Vagina (tissue), 2 donors: ENCODE measurements around the gene CRYGA.

Source experiments
- CTCF ChIP-seq, 3 experiments: fragments of 450-650 bp in 2 of 3; fragments of 200-600 bp in 1 of 3; sonication (generic) in 1 of 3; IDR thresholded peaks; one replicate each; pipeline ENCODE4 v1.5.1; 2017 to 2019; ENCODE audit warnings: antibody characterized with exemption in 3 of 3, mild to moderate bottlenecking in 2 of 3, moderate library complexity in 2 of 3
- POLR2A ChIP-seq, 2 donors: fragments of 450-650 bp; IDR thresholded peaks; one replicate each; pipeline ENCODE4 v1.6.1; 2017; ENCODE audit warnings: antibody characterized with exemption in 2 of 2, mild to moderate bottlenecking in 2 of 2, moderate library complexity in 2 of 2

DNA sequence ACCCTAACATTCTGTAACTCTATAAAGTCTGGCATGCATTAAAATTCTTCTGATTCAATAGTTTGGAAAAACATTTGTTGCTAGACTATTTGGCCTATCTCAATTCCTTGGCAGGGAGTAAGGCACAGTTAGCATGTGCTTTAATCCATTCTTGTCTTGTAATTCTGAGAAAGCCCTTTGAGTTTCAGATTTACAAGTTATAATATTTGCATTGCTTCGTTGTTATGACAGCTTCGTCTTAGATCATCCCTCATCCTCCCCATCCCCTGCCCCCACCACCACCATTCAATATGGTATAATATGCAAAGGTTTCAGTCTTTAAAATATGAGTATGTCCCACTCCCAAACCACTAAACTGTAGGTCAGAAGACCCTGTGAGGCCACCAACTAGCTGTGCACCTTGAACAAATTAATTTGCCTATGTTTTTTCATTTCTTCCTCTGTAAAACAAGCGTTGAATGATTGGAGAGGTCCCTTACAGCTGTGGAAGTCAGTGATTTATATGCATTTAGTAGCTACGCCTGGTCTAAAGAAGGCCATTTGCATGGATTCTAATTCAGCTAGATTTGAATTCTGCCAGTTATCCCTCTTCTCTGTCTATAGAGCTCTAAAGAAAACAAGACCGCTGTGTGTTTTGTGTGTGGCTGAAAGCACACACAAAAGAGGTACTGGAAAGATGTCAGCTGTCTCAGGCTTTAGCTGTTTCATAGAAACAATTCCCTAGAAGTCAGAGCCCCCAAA lies 25.9 kb upstream of the CRYGA start:
- no peak for TF ChIP-seq CTCF (IDR thresholded peaks at IDR 0.05)
- TF ChIP-seq POLR2A (IDR thresholded peaks at IDR 0.05), result no peak
